HEK293 (cell line): ENCODE measurements around the gene ABCG8.

Experiments used
- CTCF ChIA-PET: fragments of 350-600 bp; formaldehyde crosslinking; extraction: SDS; loops from one replicate; lab custom pipeline; 2021; ENCODE audit warnings: antibody characterized with exemption; lab: Yijun Ruan, JAX
- POLR2A ChIA-PET: fragments of 300-600 bp; formaldehyde crosslinking; extraction: SDS; loops from one replicate; lab custom pipeline; 2020; ENCODE audit warnings: antibody characterized with exemption, inconsistent platforms; lab: Yijun Ruan, JAX
- H3K27ac ChIP-seq: fragments of 200-500 bp; sonication (Bioruptor generic); 2 replicates; pipeline ENCODE4 v1.5.1; 2014; ENCODE audit warnings: low read depth, low read length, control low read depth, inconsistent platforms; ENCODE audit errors: extremely low read depth
- H3K36me3 ChIP-seq, 2 experiments: fragments of 200-500 bp in 1 of 2; sonication (Bioruptor generic) in 1 of 2; 1 replicate in 1 of 2; 2 replicates in 1 of 2; pipeline ENCODE4 v1.5.1; 2014 to 2017; ENCODE audit warnings: inconsistent platforms in 2 of 2, low read length in 2 of 2; ENCODE audit not compliant: control insufficient read depth in 2 of 2, insufficient read depth in 1 of 2
- H3K4me1 ChIP-seq: fragments of 200-500 bp; sonication (Bioruptor generic); 2 replicates; pipeline ENCODE4 v1.5.1; 2014; ENCODE audit warnings: mild to moderate bottlenecking, low read length, inconsistent platforms; ENCODE audit not compliant: control insufficient read depth, insufficient read depth
- H3K4me3 ChIP-seq: 2 replicates; pipeline ENCODE4 v1.5.1; 2011; ENCODE audit warnings: low read depth, mild to moderate bottlenecking, control low read depth, low read length, moderate library complexity
- H3K9me3 ChIP-seq: fragments of 200-500 bp; sonication (Bioruptor generic); 2 replicates; pipeline ENCODE4 v1.5.1; 2014; ENCODE audit warnings: low read depth, low read length, inconsistent platforms; ENCODE audit not compliant: control insufficient read depth, insufficient read depth
- BCL11B ChIP-seq: fragments of 450-650 bp; formaldehyde crosslinking; IDR thresholded peaks from 2 replicates; pipeline ENCODE4 v1.5.1; 2016; ENCODE audit warnings: low read depth, missing biosample characterization, missing genetic modification characterization
- KLF7 ChIP-seq: fragments of 450-650 bp; formaldehyde crosslinking; IDR thresholded peaks from 2 replicates; pipeline ENCODE4 v1.5.1; 2016; ENCODE audit warnings: missing biosample characterization, missing genetic modification characterization, borderline replicate concordance
- SCRT1 ChIP-seq: fragments of 450-650 bp; formaldehyde crosslinking; IDR thresholded peaks from 2 replicates; pipeline ENCODE4 v1.5.1; 2016; ENCODE audit warnings: missing biosample characterization, missing genetic modification characterization, borderline replicate concordance
- SCRT2 ChIP-seq: fragments of 450-650 bp; formaldehyde crosslinking; IDR thresholded peaks from 2 replicates; pipeline ENCODE4 v1.5.1; 2016; ENCODE audit warnings: missing biosample characterization, missing genetic modification characterization
- ZBTB6 ChIP-seq: fragments of 450-650 bp; formaldehyde crosslinking; IDR thresholded peaks from 2 replicates; pipeline ENCODE4 v1.5.1; 2017; ENCODE audit warnings: missing biosample characterization, missing genetic modification characterization
- ZNF223 ChIP-seq: fragments of 450-650 bp; formaldehyde crosslinking; IDR thresholded peaks from 2 replicates; pipeline ENCODE4 v1.5.1; 2016; ENCODE audit warnings: missing biosample characterization, missing genetic modification characterization
- ZNF239 ChIP-seq: fragments of 450-650 bp; formaldehyde crosslinking; IDR thresholded peaks from 2 replicates; pipeline ENCODE4 v1.5.1; 2016; ENCODE audit warnings: missing biosample characterization, missing genetic modification characterization
- ZNF341 ChIP-seq: fragments of 450-650 bp; formaldehyde crosslinking; IDR thresholded peaks from 2 replicates; pipeline ENCODE4; 2016; ENCODE audit warnings: low read depth, missing biosample characterization, missing genetic modification characterization
- ZNF354C ChIP-seq: fragments of 450-650 bp; formaldehyde crosslinking; IDR thresholded peaks from 2 replicates; pipeline ENCODE4 v1.5.1; 2016; ENCODE audit warnings: missing biosample characterization, missing genetic modification characterization, low read depth, borderline replicate concordance
- ZNF37A ChIP-seq: fragments of 450-650 bp; IDR thresholded peaks from 2 replicates; pipeline ENCODE4 v1.5.1; 2018; ENCODE audit warnings: missing biosample characterization, missing genetic modification characterization
- ZNF488 ChIP-seq: fragments of 450-650 bp; formaldehyde crosslinking; IDR thresholded peaks from 2 replicates; pipeline ENCODE4 v1.5.1; 2016; ENCODE audit warnings: missing biosample characterization, missing genetic modification characterization
- ZNF521 ChIP-seq: fragments of 450-650 bp; formaldehyde crosslinking; IDR thresholded peaks from 2 replicates; pipeline ENCODE4 v1.5.1; 2017; ENCODE audit warnings: missing biosample characterization, mild to moderate bottlenecking, missing genetic modification characterization
- ZNF549 ChIP-seq: fragments of 450-650 bp; IDR thresholded peaks from 2 replicates; pipeline ENCODE4 v1.5.1; 2018; ENCODE audit warnings: missing biosample characterization, missing genetic modification characterization, mild to moderate bottlenecking, inconsistent platforms, moderate library complexity
- ZNF610 ChIP-seq: fragments of 450-650 bp; formaldehyde crosslinking; IDR thresholded peaks from 2 replicates; pipeline ENCODE4 v1.5.1; 2016; ENCODE audit warnings: missing biosample characterization, missing genetic modification characterization, borderline replicate concordance
- ZNF654 ChIP-seq: fragments of 450-650 bp; formaldehyde crosslinking; IDR thresholded peaks from 2 replicates; pipeline ENCODE4 v1.5.1; 2016; ENCODE audit warnings: low read depth, missing biosample characterization, missing genetic modification characterization
- ZNF830 ChIP-seq: fragments of 450-650 bp; IDR thresholded peaks from 2 replicates; pipeline ENCODE4 v1.5.0; 2018; ENCODE audit warnings: missing biosample characterization, missing genetic modification characterization, low read depth, mild to moderate bottlenecking, moderate library complexity
- TF ChIP-seq, protein P1 (sequence below): fragments of 450-650 bp; formaldehyde crosslinking; IDR thresholded peaks from 2 replicates; pipeline ENCODE4 v1.5.1; 2016; ENCODE audit warnings: missing biosample characterization, missing genetic modification characterization
- TF ChIP-seq, protein P2 (sequence below): fragments of 450-650 bp; formaldehyde crosslinking; optimal IDR thresholded peaks from 2 replicates; pipeline ENCODE3; 2016; ENCODE audit warnings: missing biosample characterization, mild to moderate bottlenecking, missing genetic modification characterization
- TF ChIP-seq, protein P3 (sequence below): fragments of 450-650 bp; formaldehyde crosslinking; IDR thresholded peaks from 2 replicates; pipeline ENCODE4 v1.5.1; 2016; ENCODE audit warnings: missing biosample characterization, missing genetic modification characterization

Gene ABCG8

GRCh38 chr2:43810452-43810851, 28.3 kb upstream of the ABCG8 start:
- Histone ChIP-seq H3K4me3 (no peak overlapping the region), H3K4me1 (no peaks in the 10 kb centered on the region), H3K27ac (no peak overlapping the region), H3K36me3 (peaks cover 3 to 11% of the 10 kb centered on the region in 2 experiments; a peak in 2 of 3 replicates), H3K9me3 (no peaks in the 10 kb centered on the region)
- ChIA-PET POLR2A (no interaction called here), CTCF (no interaction called here)
- TF ChIP-seq ZNF37A (tag by site-specific recombination) = no peak
- TF ChIP-seq, protein P1, sequence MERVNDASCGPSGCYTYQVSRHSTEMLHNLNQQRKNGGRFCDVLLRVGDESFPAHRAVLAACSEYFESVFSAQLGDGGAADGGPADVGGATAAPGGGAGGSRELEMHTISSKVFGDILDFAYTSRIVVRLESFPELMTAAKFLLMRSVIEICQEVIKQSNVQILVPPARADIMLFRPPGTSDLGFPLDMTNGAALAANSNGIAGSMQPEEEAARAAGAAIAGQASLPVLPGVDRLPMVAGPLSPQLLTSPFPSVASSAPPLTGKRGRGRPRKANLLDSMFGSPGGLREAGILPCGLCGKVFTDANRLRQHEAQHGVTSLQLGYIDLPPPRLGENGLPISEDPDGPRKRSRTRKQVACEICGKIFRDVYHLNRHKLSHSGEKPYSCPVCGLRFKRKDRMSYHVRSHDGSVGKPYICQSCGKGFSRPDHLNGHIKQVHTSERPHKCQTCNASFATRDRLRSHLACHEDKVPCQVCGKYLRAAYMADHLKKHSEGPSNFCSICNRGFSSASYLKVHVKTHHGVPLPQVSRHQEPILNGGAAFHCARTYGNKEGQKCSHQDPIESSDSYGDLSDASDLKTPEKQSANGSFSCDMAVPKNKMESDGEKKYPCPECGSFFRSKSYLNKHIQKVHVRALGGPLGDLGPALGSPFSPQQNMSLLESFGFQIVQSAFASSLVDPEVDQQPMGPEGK (tag by site-specific recombination) = no peak
- TF ChIP-seq SCRT1 (tag by site-specific recombination) = no peak
- TF ChIP-seq ZNF654 (tag by site-specific recombination) = no peak
- no peak for TF ChIP-seq ZNF223
- TF ChIP-seq BCL11B (tag by site-specific recombination) = no peak
- TF ChIP-seq KLF7 = no peak
- TF ChIP-seq ZBTB6 (tag by site-specific recombination) = no peak

DNA sequence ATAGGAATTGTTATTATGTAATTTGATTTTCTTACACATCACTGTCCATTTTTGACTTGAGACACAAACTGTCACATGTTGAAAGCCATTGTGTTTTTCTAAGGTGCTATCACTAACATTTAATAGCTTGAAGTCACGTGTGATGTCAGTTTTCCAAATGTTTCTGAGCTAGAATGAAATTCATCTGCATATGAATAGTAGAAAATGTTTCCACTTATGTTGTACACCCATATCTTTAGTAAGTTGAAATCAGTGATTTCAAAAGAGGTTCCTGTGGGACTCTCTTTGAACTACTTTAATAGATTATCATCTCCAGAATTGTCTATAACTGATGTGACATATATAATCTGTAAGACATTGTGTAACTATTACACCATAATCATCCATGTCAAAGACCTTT, 27.9 kb upstream of the ABCG8 start:
- Histone ChIP-seq H3K9me3 (no peaks in the 10 kb centered on the region), H3K4me1 (no peaks in the 10 kb centered on the region), H3K36me3 (peaks cover under 1 to 9% of the 10 kb centered on the region in 2 experiments; a peak in 2 of 3 replicates), H3K4me3 (no peak overlapping the region), H3K27ac (no peak overlapping the region)
- ChIA-PET CTCF (no interaction called here), POLR2A (no interaction called here)
- TF ChIP-seq ZNF830 (tag by site-specific recombination) (no peak), ZNF354C (no peak), ZNF521 (tag by site-specific recombination) (no peak), ZNF488 (tag by site-specific recombination) (no peak), ZNF549 (no peak), ZNF239 (tag by site-specific recombination) (no peak), ZNF341 (tag by site-specific recombination) (no peak), ZNF610 (tag by site-specific recombination) (no peak), SCRT2 (tag by site-specific recombination) (no peak)
- TF ChIP-seq, protein P2, sequence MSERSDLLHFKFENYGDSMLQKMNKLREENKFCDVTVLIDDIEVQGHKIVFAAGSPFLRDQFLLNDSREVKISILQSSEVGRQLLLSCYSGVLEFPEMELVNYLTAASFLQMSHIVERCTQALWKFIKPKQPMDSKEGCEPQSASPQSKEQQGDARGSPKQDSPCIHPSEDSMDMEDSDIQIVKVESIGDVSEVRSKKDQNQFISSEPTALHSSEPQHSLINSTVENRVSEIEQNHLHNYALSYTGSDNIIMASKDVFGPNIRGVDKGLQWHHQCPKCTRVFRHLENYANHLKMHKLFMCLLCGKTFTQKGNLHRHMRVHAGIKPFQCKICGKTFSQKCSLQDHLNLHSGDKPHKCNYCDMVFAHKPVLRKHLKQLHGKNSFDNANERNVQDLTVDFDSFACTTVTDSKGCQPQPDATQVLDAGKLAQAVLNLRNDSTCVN (tag by site-specific recombination) = no peak
- TF ChIP-seq, protein P3, sequence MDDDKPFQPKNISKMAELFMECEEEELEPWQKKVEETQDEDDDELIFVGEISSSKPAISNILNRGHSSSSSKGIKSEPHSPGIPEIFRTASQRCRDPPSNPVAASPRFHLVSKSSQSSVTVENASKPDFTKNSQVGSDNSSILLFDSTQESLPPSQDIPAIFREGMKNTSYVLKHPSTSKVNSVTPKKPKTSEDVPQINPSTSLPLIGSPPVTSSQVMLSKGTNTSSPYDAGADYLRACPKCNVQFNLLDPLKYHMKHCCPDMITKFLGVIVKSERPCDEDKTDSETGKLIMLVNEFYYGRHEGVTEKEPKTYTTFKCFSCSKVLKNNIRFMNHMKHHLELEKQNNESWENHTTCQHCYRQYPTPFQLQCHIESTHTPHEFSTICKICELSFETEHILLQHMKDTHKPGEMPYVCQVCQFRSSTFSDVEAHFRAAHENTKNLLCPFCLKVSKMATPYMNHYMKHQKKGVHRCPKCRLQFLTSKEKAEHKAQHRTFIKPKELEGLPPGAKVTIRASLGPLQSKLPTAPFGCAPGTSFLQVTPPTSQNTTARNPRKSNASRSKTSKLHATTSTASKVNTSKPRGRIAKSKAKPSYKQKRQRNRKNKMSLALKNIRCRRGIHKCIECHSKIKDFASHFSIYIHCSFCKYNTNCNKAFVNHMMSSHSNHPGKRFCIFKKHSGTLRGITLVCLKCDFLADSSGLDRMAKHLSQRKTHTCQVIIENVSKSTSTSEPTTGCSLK (tag by site-specific recombination) = no peak
